Duodenal mucosa (tissue), 2 donors: ENCODE results near the gene LYPD4.
A peak's percentile ranks its signal among the peaks of the same experiment; 100 is the strongest.

Source experiments
- H3K27ac ChIP-seq: one replicate; pipeline ENCODE4 v1.7.0; 2013; ENCODE audit warnings: low read depth, low read length
- H3K27me3 ChIP-seq, 2 donors: one replicate each; pipeline ENCODE4 v1.7.0; 2013; ENCODE audit warnings: low read length in 2 of 2, control low read depth in 1 of 2; ENCODE audit not compliant: insufficient read depth in 2 of 2, control insufficient read depth in 1 of 2
- H3K36me3 ChIP-seq, 2 donors: one replicate each; pipeline ENCODE4 v1.7.0; 2013; ENCODE audit warnings: low read length in 2 of 2, control low read depth in 1 of 2; ENCODE audit not compliant: insufficient read depth in 2 of 2, control insufficient read depth in 1 of 2
- H3K4me1 ChIP-seq, 2 donors: one replicate each; pipeline ENCODE4 v1.7.0; 2013; ENCODE audit warnings: low read length in 2 of 2, control low read depth in 1 of 2; ENCODE audit not compliant: insufficient read depth in 2 of 2, control insufficient read depth in 1 of 2
- H3K4me3 ChIP-seq, 2 donors: one replicate each; pipeline ENCODE4 v1.7.0; 2013; ENCODE audit warnings: low read length in 2 of 2, low read depth in 1 of 2
- H3K9ac ChIP-seq, 2 donors: one replicate each; pipeline ENCODE4 v1.7.0; 2013; ENCODE audit warnings: low read length in 2 of 2, low read depth in 1 of 2
- H3K9me3 ChIP-seq, 2 donors: one replicate each; pipeline ENCODE4 v1.7.0; 2013; ENCODE audit warnings: low read length in 2 of 2, control low read depth in 1 of 2; ENCODE audit not compliant: control insufficient read depth in 1 of 2

Gene LYPD4

GRCh38 chr19:41863209-41863931 lies 18.9 kb upstream of the LYPD4 start:
- H3K36me3 ChIP-seq, result peaks cover 42 to 48% of the 10 kb centered on the region in 2 donors
- H3K4me1 ChIP-seq, result peaks cover 58 to 74% of the 10 kb centered on the region in 2 donors
- no peak overlapping the region for H3K4me3 ChIP-seq
- H3K27ac ChIP-seq, result no peak overlapping the region
- H3K9me3 ChIP-seq, result no peaks in the 10 kb centered on the region
- no peaks in the 10 kb centered on the region for H3K27me3 ChIP-seq
- H3K9ac ChIP-seq, result no peak overlapping the region

GRCh38 chr19:41862445-41862986 lies 18.0 kb upstream of the LYPD4 start:
- H3K9ac ChIP-seq, result peak overlapping the region; percentile 2 to 95
- no peaks in the 10 kb centered on the region for H3K9me3 ChIP-seq
- peak overlapping the region; percentile 16 to 96 for H3K4me3 ChIP-seq
- peaks cover 42 to 48% of the 10 kb centered on the region in 2 donors for H3K36me3 ChIP-seq
- H3K4me1 ChIP-seq, result peaks cover 49 to 66% of the 10 kb centered on the region in 2 donors
- H3K27me3 ChIP-seq, result no peaks in the 10 kb centered on the region
- no peak overlapping the region for H3K27ac ChIP-seq

DNA sequence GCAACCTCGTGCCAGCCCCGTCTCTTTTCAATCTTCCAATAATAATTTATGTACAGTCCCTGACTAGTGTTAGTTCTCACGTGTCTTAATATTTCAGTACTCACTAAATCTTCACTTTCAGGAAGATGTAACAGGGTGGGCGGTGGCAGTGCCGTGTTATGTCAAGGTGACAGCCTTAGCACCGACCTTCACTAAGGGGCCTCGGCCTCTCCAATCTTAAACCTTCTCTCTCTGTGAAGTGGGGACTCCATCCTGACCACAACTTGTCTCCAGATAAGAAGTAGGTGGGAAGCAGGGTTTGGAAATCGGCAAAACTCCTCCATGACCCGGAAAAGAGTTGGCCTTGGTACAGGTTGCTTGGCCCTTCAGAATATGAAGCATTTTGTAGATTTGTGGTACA lies 17.4 kb upstream of the LYPD4 start:
- H3K4me3 ChIP-seq, result peak overlapping the region; percentile 90 to 96
- no peak overlapping the region for H3K27ac ChIP-seq
- H3K36me3 ChIP-seq, result peaks cover 42 to 48% of the 10 kb centered on the region in 2 donors
- H3K9me3 ChIP-seq, result no peaks in the 10 kb centered on the region
- H3K9ac ChIP-seq, result peak overlapping the region; percentile 83 to 95
- no peaks in the 10 kb centered on the region for H3K27me3 ChIP-seq
- H3K4me1 ChIP-seq, result peaks cover 49 to 60% of the 10 kb centered on the region in 2 donors

DNA sequence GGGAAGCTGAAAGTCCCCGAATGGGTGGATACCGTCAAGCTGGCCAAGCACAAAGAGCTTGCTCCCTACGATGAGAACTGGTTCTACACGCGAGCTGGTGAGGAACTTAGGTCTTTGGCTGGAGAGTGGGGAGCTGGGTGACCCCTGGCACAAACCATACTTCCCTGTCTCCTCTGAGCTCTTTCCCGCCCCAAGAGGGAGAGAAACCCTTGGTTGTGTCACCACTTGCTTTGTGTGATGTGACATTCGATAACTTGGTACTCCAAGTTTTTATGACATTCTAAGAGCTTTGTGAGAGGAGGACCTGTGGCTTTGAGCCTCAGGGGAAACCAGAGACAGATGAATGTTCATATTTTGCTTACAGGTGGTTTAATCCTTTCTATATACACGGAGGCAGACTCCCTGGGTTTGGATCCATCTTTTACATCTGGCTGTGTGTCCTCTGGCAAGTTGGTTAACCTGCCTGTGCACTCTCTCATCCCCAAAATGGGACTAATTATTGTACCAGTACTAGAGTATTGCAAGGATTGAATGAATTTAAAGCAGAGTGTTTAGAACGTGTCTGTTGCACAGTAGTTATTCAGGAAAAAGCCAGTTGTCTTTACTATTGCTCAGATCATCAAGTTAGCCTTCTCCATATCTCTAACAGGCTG lies 16.8 kb upstream of the LYPD4 start:
- H3K9me3 ChIP-seq, result no peaks in the 10 kb centered on the region
- peaks cover 39 to 46% of the 10 kb centered on the region in 2 donors for H3K36me3 ChIP-seq
- no peak overlapping the region for H3K27ac ChIP-seq
- H3K4me3 ChIP-seq, result peak overlapping the region; percentile 90 to 96
- no peaks in the 10 kb centered on the region for H3K27me3 ChIP-seq
- peaks cover 45 to 54% of the 10 kb centered on the region in 2 donors for H3K4me1 ChIP-seq
- H3K9ac ChIP-seq, result peak overlapping the region; percentile 83 to 95

GRCh38 chr19:41860419-41861115 lies 16.1 kb upstream of the LYPD4 start:
- H3K4me3 ChIP-seq, result peak overlapping the region; percentile 90 to 96
- H3K27ac ChIP-seq, result peak overlapping the region; percentile 91
- no peaks in the 10 kb centered on the region for H3K27me3 ChIP-seq
- H3K4me1 ChIP-seq, result peaks cover 42 to 52% of the 10 kb centered on the region in 2 donors
- no peaks in the 10 kb centered on the region for H3K9me3 ChIP-seq
- H3K9ac ChIP-seq, result peak overlapping the region; percentile 83 to 95
- peaks cover 37 to 45% of the 10 kb centered on the region in 2 donors for H3K36me3 ChIP-seq

- Histone ChIP-seq H3K36me3 (peaks cover 33 to 38% of the 10 kb centered on the region in 2 donors), H3K4me1 (peaks cover 36 to 46% of the 10 kb centered on the region in 2 donors), H3K9me3 (no peaks in the 10 kb centered on the region), H3K9ac (peak within 1 kb of the TSS; percentile 83 to 95), H3K27me3 (no peaks in the 10 kb centered on the region), H3K4me3 (peak within 1 kb of the TSS; percentile 90 to 96), H3K27ac (peak within 1 kb of the TSS; percentile 91)
Observed at GRCh38 chr19:41859618-41860418, 15.3 kb upstream of the LYPD4 start, which contains the start of gene RPS19. Gene RPS19, plus strand, starts transcription at chr19:41860255. Its CDS starts 520 bp downstream, at chr19:41860775.

DNA sequence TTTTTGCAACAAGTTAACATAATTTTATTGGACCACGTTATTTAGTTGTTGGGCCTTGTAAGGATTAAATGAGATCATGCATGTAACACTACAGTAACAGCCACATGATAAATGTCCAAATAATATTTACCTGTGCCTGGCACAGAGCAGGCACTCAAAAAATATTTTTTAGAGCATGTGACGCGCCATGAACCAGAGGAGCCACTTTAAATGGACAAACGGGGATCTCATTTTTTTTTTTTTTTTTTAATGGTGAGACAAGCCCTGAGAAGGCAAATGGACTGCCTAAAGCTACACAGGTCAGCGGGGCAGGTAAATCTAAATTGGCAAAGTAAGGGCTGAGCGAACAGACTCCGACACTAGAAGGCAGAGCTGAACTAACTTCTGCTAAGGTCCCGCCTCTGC lies 14.7 kb upstream of the LYPD4 start:
- peaks cover 0 to under 1% of the 10 kb centered on the region in 2 donors for H3K27me3 ChIP-seq
- no peak overlapping the region for H3K27ac ChIP-seq
- peak overlapping the region; percentile 47 to 96 for H3K4me3 ChIP-seq
- no peaks in the 10 kb centered on the region for H3K9me3 ChIP-seq
- peak overlapping the region in 1 of 2 donors; percentile 38 for H3K9ac ChIP-seq
- H3K4me1 ChIP-seq, result peaks cover 30 to 40% of the 10 kb centered on the region in 2 donors
- H3K36me3 ChIP-seq, result peaks cover 27 to 32% of the 10 kb centered on the region in 2 donors

DNA sequence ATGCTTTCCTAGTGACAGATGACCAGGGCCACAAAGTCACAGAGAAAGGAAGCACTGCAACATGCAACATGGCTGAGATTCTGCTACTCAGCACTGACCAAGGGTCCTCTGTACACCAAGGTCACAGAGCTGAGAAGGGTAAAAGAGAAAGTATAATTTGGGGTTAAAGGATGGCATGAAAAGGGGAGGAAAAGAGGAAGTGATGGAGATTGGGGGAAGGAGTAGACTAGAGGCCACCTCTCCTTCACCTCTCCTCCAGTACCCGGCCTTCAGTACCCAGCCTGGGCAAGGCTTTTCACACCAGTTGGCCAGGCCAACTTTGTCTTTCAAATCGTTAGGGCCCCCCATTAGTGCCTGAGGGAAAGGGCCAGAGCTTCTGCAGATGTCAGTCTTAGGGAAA lies 9.3 kb upstream of the LYPD4 start:
- Histone ChIP-seq H3K27ac (no peak overlapping the region), H3K4me1 (no peaks in the 10 kb centered on the region), H3K27me3 (peaks cover 6 to 7% of the 10 kb centered on the region in 2 donors), H3K36me3 (no peaks in the 10 kb centered on the region), H3K9ac (no peak overlapping the region), H3K9me3 (no peaks in the 10 kb centered on the region), H3K4me3 (no peak overlapping the region)

GRCh38 chr19:41853344-41853743 lies 8.9 kb upstream of the LYPD4 start:
- Histone ChIP-seq H3K4me3 (no peak overlapping the region), H3K9me3 (no peaks in the 10 kb centered on the region), H3K27ac (no peak overlapping the region), H3K36me3 (no peaks in the 10 kb centered on the region), H3K27me3 (peaks cover 6 to 7% of the 10 kb centered on the region in 2 donors), H3K4me1 (no peaks in the 10 kb centered on the region), H3K9ac (no peak overlapping the region)
